Measurements from ENCODE around the gene ADAM15. TPM values are rescaled to one million over a fixed set of nuclear protein-coding genes. Genes with fewer than 3 reads are reported as not detected.

The ADAM15 gene
- total RNA-seq, 2 donors from 2014 or later, result 30.3 to 33.8 TPM

DNA sequence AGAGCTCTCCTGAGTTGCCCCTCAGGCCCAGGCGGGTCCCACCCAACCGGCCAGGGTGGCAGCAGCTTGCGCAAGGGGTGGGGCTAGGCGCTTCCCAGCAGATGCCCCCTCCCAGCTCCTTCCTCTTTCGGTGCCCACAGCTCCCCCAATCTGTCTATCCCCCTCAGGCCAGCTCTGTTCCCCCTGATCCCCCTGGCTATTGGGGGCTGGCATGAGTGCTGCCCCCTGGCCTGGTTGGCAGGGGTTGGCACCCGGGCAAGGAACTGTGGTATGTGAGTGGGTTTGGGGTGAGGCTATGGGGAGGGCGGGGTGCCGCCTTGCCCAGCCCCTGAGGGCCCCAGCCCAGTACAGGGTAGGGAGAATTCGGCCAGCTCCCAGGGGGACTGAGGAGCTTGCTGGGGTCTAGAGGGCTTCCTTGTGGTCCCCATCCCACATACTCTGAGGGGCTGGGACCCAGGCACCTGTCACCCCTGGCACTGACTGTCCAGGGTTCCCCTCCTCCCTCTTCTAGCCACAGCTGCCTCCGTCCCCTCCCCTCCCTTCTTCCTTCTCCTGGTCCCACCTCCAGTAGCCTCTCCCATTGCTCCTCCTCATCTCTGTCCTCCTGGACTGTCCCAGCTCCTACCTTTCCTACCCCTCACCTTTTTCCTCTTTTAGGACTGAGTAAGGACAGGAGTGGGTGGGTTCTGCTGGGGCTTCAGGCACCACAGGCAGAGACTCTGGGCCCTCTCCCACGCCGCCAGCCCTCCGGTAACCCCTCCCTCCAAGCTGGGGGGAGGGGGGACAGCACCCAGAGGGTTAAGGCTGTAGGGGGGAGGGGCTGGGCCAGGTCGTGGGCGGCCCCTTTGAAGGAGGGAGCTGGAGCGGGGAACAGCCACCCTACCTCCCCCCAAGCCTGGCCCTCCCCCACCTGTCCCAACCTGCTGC lies 42.8 kb upstream of the ADAM15 start:
- H3K27me3 Mint-ChIP-seq, result no peaks in the 10 kb centered on the region
- ATAC-seq, result no peak
- no peak for DNase-seq
- peak overlapping the region; percentile 95 for H3K27ac Mint-ChIP-seq
- peak overlapping the region; percentile 98 for H3K4me3 Mint-ChIP-seq
- H3K9me3 ChIP-seq (ENCODE audit: control insufficient read depth, low read length, poor library complexity, severe bottlenecking), result no peaks in the 10 kb centered on the region
- H3K4me1 Mint-ChIP-seq, result peaks cover 67% of the 10 kb centered on the region
- H3K36me3 Mint-ChIP-seq (ENCODE audit: low read depth), result peaks cover 10% of the 10 kb centered on the region

DNA sequence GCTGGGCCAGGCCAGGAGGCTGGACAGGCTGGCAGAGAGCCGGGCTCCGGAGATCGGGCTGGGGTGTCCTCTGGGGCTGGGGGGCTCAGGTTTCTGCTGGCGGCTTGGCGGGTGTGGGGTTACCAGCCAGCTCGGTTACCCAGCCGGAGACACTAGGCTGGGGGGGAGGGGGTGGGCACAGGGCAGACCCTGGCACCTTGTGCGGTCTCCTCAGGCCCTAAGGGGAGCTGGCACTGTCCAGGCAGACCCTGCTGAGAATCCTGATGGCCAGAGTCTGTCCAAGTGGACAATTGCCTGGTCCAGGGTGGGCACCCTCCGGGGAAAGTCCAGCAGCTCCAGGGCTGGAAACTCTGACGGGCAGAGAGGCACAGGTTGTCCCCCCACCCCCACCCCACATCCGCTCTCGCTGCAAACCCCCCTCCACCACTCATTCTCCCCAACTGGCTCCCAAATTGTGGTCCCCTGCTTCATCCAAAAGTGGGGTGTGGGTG lies 41.9 kb upstream of the ADAM15 start:
- peak overlapping the region; percentile 95 for H3K27ac Mint-ChIP-seq
- ATAC-seq (no peak), DNase-seq (no peak)
- H3K4me1 Mint-ChIP-seq, result peaks cover 72% of the 10 kb centered on the region
- peak overlapping the region; percentile 98 for H3K4me3 Mint-ChIP-seq
- H3K27me3 Mint-ChIP-seq, result no peaks in the 10 kb centered on the region
- H3K9me3 ChIP-seq (ENCODE audit: control insufficient read depth, low read length, poor library complexity, severe bottlenecking), result no peaks in the 10 kb centered on the region
- H3K36me3 Mint-ChIP-seq (ENCODE audit: low read depth), result peaks cover 7% of the 10 kb centered on the region

DNA sequence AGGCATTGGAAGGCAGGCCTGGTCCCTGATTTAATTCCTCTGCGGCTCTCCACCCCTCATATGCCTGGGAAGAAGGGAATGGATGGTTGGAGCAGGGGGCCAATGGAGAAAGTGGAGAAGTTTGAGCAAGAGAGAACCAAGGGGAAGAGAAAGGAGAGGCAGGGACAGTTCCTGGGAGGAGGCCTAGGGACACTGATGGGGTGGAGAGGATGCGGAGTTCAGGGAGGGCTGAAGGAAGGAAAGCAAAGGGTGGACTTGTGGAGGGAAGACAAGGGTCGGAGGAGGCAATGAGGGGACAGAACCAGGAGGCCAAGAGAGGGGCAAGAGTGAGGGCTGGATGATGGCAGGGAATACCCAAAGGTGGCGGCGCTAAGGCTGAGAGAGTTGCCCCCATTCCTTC lies 41.4 kb upstream of the ADAM15 start:
- ATAC-seq (no peak), DNase-seq (no peak)
- H3K9me3 ChIP-seq (ENCODE audit: control insufficient read depth, low read length, poor library complexity, severe bottlenecking), result no peaks in the 10 kb centered on the region
- H3K27ac Mint-ChIP-seq, result peak overlapping the region; percentile 95
- no peaks in the 10 kb centered on the region for H3K27me3 Mint-ChIP-seq
- peaks cover 69% of the 10 kb centered on the region for H3K4me1 Mint-ChIP-seq
- H3K36me3 Mint-ChIP-seq (ENCODE audit: low read depth), result peaks cover 7% of the 10 kb centered on the region
- H3K4me3 Mint-ChIP-seq, result peak overlapping the region; percentile 98

DNA sequence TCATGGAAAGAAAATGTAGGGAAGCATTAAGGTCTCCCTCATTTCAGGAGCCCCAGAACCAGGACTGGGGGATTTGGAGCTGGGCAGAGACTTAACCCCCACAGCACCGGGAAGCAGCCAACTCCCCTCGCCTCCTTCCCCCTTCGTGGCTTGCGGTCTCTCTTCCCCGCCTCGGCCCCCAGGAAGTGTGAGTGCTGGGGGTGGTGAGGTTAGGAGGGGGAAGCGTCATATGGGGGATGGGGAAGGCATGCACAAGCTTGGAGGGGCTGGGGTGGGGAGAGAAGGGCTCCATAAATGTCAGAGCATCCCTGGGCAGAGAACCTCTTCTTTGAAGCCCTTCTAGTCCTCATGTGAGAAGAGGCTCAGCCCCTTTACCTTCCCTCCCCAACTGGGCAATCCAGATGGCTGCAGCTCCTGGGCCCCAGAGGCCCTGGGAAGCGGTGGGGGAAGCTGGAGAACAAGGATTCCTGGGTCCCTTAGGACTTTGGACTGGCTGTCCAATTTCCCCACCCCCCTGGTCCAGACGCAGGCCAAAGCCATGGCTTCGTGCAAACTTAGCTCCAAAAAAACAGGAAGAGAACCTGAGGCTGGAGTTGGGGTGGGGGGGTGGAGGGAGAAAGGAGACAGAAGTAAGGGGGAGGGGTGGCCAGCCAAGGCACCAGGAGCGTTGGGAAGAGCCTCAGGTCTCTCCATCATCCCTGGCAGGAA lies 40.8 kb upstream of the ADAM15 start:
- Mint-ChIP-seq H3K36me3 (ENCODE audit: low read depth) (peaks cover 7% of the 10 kb centered on the region), H3K27me3 (no peaks in the 10 kb centered on the region), H3K4me3 (peak overlapping the region; percentile 98), H3K4me1 (peaks cover 65% of the 10 kb centered on the region), H3K27ac (peak overlapping the region; percentile 95)
- H3K9me3 ChIP-seq (ENCODE audit: control insufficient read depth, low read length, poor library complexity, severe bottlenecking), result no peaks in the 10 kb centered on the region
- ATAC-seq (no peak), DNase-seq (no peak)

DNA sequence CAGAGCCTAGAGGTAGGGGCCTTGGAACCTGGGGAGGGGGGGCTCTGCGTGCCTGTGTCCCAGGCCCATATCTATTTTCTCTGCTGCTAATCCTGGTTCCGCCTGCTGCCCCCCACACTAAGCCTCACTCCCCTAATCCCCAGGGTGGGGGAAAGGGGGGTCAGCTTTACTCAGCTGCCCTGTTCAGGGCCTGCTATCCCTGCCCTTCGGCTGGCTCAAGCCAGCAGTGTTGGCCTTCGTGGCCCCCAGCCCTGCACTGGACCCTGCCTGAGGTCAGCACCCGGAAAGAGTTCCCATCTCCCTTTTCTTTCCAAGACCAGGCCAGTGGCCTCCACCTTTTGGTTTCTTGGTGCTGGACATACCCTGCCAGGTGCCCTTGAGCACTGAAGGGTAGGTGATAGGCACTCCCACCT lies 40.1 kb upstream of the ADAM15 start:
- ATAC-seq (no peak), DNase-seq (no peak)
- H3K9me3 ChIP-seq (ENCODE audit: control insufficient read depth, low read length, poor library complexity, severe bottlenecking), result no peaks in the 10 kb centered on the region
- H3K4me3 Mint-ChIP-seq, result peak overlapping the region; percentile 98
- H3K4me1 Mint-ChIP-seq, result peaks cover 66% of the 10 kb centered on the region
- H3K27ac Mint-ChIP-seq, result peak overlapping the region; percentile 95
- H3K27me3 Mint-ChIP-seq, result no peaks in the 10 kb centered on the region
- peaks cover 9% of the 10 kb centered on the region for H3K36me3 Mint-ChIP-seq (ENCODE audit: low read depth)

DNA sequence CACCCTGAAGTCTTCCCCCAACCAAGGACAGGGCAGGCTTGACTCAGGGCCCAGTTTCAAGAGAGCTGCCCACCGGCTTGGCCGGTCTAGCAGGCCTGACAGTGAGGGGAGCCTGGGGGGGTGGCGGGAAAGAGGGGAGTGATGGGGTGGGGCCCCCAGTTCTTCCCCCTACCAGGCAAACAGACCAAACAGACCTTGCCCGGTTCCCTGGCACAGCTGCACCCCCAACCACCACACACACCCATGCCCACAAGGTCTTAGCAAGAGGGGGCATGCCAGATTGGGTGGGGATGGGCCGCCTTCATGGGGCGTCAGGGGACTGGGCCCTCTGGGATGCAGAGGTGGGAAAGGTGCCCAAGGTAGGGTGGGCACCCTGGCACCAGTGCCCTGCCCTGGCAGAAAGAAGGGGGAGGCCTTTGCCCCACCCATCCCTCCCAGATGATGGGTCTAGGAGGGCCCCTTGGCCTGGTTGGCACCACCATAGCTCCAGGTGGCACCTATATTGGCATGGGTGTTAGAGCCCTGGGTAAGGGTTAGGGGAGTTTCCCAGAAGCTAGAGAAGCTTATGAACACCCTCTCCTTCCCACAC lies 39.6 kb upstream of the ADAM15 start:
- ATAC-seq (peak; percentile 49), DNase-seq (no peak)
- H3K36me3 Mint-ChIP-seq (ENCODE audit: low read depth), result peaks cover 9% of the 10 kb centered on the region
- H3K4me1 Mint-ChIP-seq, result peaks cover 66% of the 10 kb centered on the region
- peak overlapping the region; percentile 98 for H3K4me3 Mint-ChIP-seq
- no peaks in the 10 kb centered on the region for H3K27me3 Mint-ChIP-seq
- peak overlapping the region; percentile 95 for H3K27ac Mint-ChIP-seq
- no peaks in the 10 kb centered on the region for H3K9me3 ChIP-seq (ENCODE audit: control insufficient read depth, low read length, poor library complexity, severe bottlenecking)

DNA sequence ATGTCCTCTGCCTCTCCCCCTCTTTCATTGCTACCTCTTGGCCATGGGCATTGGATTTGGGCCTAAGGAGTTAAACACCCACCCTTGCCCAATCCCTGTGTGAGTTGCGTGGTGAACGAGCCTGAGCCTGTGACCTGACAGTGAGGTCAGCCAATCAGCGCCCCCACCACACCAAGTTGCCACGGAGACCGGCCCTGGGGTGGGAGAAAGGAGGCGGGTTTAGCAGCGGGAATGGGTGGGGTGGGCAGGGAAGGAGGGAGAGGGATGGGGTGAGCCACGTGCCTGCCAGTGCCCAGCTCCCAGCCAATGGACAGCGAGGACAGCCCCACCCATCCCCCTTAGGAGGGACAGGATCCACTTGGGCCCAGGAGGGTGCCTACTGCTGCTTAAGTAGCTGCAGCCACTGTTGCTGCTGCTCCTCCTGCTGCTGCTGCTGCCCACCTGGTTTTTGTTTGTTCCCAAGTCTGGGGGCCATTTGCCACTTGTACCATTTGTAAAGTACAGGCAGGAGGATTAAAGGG lies 39.0 kb upstream of the ADAM15 start:
- peaks cover 62% of the 10 kb centered on the region for H3K4me1 Mint-ChIP-seq
- H3K27ac Mint-ChIP-seq, result peak overlapping the region; percentile 53
- ATAC-seq (peak; percentile 1), DNase-seq (no peak)
- no peaks in the 10 kb centered on the region for H3K9me3 ChIP-seq (ENCODE audit: control insufficient read depth, low read length, poor library complexity, severe bottlenecking)
- peaks cover 9% of the 10 kb centered on the region for H3K36me3 Mint-ChIP-seq (ENCODE audit: low read depth)
- H3K4me3 Mint-ChIP-seq, result peak overlapping the region; percentile 98
- no peaks in the 10 kb centered on the region for H3K27me3 Mint-ChIP-seq

DNA sequence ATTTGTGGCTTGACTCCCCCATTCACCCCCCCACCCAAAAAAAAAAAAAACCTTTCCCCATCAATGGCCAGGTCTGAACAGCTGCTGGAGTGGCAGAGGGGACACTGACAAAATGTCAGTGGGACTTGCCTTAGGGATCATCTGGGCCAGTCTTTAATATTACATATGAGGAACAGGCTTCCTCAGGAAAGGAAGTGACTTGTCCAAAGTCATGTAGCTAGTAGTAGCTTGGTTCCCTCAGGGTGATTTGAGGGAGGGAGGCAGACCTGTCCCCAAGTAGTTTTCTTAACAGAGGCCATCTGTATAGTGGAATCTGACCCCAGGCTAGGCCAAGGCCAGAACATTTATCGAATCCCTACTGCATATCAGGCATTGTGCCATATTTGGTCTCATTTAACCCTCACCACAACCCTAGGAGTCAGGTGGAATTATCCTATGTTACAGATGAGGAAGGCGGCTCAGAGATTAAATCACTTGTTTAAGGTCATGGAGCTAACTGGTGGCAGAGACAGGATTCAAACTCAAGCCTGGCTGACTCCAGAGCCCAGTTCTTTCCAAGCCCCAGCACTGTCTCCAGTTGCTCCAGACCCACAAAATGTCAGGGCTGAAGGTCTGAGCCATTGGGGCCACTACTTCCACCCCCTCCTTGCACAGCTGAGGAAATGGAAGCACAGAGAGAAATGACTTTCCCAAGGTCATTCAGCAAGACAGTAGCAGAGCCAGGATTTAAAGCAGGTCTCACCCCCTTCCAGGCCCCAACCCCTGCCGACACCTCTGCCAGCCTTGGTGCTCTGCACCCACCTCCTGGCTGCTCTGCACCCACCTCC lies 38.1 kb upstream of the ADAM15 start:
- H3K27ac Mint-ChIP-seq, result peak overlapping the region; percentile 53
- DNase-seq (no peak), ATAC-seq (no peak)
- H3K27me3 Mint-ChIP-seq, result no peaks in the 10 kb centered on the region
- H3K9me3 ChIP-seq (ENCODE audit: control insufficient read depth, low read length, poor library complexity, severe bottlenecking), result no peaks in the 10 kb centered on the region
- peak overlapping the region; percentile 98 for H3K4me3 Mint-ChIP-seq
- H3K36me3 Mint-ChIP-seq (ENCODE audit: low read depth), result peaks cover 9% of the 10 kb centered on the region
- H3K4me1 Mint-ChIP-seq, result peaks cover 64% of the 10 kb centered on the region

DNA sequence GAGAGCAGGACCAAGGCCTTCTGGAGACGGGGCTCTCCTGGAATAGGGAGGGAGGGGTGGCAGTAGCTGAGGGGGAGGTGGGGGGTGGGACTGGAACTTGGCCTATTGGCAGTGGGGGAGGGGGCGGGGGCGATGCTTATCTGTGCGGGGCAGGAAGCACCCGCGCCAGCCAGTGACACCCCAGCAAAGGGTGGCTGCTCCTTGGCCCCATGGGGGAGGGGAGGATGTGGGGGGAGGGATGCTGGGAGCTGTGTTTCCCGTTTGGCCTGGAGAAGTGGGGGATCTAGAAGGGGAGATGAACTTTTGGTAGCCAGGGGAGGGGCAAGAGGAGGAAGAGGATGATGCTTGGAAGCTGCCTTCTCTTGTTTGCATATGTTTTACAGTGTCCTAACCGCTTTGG lies 37.5 kb upstream of the ADAM15 start:
- ATAC-seq (no peak), DNase-seq (peak in 1 of 3 donors; percentile 43)
- peaks cover 9% of the 10 kb centered on the region for H3K36me3 Mint-ChIP-seq (ENCODE audit: low read depth)
- peak overlapping the region; percentile 53 for H3K27ac Mint-ChIP-seq
- H3K27me3 Mint-ChIP-seq, result no peaks in the 10 kb centered on the region
- peaks cover 61% of the 10 kb centered on the region for H3K4me1 Mint-ChIP-seq
- H3K4me3 Mint-ChIP-seq, result peak overlapping the region; percentile 98
- no peaks in the 10 kb centered on the region for H3K9me3 ChIP-seq (ENCODE audit: control insufficient read depth, low read length, poor library complexity, severe bottlenecking)

DNA sequence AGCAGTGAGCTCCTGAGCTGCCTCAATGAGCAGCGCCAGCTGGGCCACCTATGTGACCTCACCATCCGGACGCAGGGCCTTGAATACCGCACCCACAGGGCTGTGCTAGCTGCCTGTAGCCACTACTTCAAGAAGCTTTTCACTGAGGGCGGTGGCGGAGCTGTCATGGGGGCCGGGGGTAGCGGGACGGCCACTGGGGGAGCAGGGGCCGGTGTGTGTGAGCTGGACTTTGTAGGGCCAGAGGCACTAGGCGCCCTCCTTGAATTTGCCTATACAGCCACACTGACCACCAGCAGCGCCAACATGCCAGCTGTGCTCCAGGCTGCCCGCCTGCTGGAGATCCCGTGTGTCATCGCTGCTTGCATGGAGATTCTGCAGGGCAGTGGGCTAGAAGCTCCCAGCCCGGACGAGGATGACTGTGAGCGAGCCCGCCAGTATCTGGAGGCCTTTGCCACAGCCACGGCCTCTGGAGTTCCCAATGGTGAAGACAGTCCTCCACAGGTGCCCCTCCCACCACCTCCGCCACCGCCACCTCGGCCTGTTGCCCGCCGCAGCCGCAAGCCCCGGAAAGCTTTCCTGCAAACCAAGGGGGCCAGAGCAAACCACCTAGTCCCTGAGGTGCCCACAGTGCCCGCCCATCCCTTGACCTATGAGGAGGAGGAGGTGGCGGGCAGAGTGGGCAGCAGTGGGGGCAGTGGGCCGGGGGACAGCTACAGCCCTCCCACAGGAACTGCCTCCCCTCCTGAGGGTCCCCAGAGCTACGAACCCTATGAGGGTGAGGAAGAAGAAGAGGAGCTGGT lies 36.2 kb upstream of the ADAM15 start:
- peak overlapping the region; percentile 53 for H3K27ac Mint-ChIP-seq

DNA sequence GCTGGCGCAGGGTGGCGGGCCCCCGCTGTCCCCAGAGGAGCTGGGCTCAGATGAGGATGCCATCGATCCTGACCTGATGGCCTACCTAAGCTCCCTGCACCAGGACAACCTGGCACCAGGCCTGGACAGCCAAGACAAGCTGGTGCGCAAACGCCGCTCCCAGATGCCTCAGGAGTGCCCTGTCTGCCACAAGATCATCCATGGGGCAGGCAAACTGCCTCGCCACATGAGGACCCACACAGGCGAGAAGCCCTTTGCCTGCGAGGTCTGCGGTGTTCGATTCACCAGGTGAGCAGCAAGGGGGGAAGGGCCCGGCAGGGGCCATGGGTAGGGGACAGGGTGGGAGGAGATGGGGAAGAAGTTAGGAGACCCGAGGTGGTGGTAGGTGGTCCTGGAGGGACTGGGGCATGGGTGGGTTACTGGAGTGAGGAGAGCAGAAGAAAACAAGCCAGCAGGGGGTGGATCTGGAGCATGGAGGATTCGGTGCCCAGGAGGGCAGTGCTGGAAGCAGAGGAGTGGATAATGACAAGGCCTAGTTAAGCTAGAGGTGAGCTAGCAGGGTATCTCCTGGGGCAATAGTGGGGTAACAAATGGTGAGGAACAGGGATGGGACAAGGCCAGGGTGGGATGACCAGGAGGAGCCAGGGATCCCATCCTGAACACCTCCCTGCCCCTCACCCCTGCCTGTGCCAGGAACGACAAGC lies 35.4 kb upstream of the ADAM15 start:
- H3K4me3 Mint-ChIP-seq, result peak overlapping the region; percentile 87
- no peaks in the 10 kb centered on the region for H3K27me3 Mint-ChIP-seq
- DNase-seq (no peak), ATAC-seq (no peak)
- peaks cover 60% of the 10 kb centered on the region for H3K4me1 Mint-ChIP-seq
- no peaks in the 10 kb centered on the region for H3K9me3 ChIP-seq (ENCODE audit: control insufficient read depth, low read length, poor library complexity, severe bottlenecking)
- H3K36me3 Mint-ChIP-seq (ENCODE audit: low read depth), result peaks cover 2% of the 10 kb centered on the region
- peak overlapping the region; percentile 79 for H3K27ac Mint-ChIP-seq

More for the DNA sequence above, 36.2 kb upstream of the ADAM15 start:
- DNase-seq (no peak), ATAC-seq (no peak)
- peaks cover 2% of the 10 kb centered on the region for H3K36me3 Mint-ChIP-seq (ENCODE audit: low read depth)
- H3K4me3 Mint-ChIP-seq, result peak overlapping the region; percentile 87
- H3K4me1 Mint-ChIP-seq, result peaks cover 62% of the 10 kb centered on the region
- H3K9me3 ChIP-seq (ENCODE audit: control insufficient read depth, low read length, poor library complexity, severe bottlenecking), result no peaks in the 10 kb centered on the region
- no peaks in the 10 kb centered on the region for H3K27me3 Mint-ChIP-seq

Data from T-helper 17 cell (primary cell).